ENCODE measurements around the gene CDNF.
"Not testable (repeated sequence)": the region's sequence is repeated elsewhere in the genome, so short reads cannot be mapped to it uniquely, and the experiment has no call there.

CDNF gene

DNA sequence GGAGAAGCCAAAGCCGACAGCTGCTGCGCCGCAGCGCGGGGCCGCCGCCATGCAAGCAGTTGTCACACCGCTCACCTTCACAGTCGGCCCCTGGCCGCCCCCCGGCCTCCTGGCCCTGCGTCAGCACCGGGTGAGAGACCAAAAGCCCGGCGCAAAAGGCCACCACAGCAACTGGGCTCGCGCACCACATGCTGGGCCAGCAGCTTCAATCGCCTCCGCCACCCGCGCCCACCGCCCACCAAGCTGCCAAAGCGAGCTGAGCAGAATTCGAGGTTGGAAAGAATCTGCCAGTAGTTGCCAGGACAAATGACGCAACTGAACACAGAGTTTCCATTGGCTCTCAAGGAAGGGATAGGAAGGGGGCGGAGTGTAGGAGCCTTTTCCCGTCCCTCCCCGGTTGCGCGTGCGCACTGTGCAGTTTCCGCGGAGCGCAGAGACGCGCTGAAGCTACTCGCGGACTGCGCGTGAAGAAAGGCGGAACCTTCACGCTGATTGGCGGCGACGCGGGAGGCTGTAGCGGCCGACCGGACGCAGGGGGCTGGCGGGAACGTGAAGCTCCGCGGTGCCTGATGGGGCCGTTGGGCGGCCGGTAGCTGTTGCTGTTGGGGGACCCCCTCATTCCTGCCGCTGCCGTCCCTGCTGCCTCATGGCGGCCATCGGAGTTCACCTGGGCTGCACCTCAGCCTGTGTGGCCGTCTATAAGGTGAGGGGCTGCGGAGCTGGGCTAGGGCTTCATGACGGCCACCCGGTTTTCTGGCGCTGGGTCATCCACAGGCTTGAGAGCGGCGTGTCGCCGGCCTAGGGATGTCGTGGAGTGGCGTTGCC is at the start of gene CDNF, which contains the start of the genes HSPA14 and MSANTD7:
Gene CDNF, minus strand, starts transcription at position 281 of the 825 bp plus-strand sequence. Its CDS starts 91 bp downstream, at position 190.
Gene HSPA14, plus strand, starts transcription at position 550 of the 825 bp plus-strand sequence. Its CDS starts 97 bp downstream, at position 647.
Gene MSANTD7, plus strand, starts transcription at position 550 of the 825 bp plus-strand sequence. CDS start 3,979 bp downstream, outside the sequence.
- peak; percentile 99 for DNase-seq

DNA sequence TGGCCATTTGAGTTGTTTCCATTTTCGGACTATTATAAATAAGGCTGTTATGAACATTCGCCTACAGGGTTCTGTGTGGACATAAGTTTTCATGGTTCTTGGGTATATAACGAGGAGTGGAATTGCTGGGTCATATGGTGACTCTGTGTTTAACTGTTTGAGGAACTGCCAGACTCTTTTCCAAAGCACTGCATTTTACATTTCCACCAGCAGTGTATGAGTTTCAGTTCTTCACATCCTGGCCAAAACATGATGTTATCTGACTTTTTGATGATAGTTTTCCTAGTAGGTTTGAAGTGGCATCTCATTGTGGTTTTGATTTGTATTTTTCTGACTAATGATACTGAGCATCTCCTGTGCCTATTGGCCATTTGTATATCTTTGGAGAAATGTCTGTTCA is 46.2 kb upstream of the CDNF start:
- DNase-seq = no peak

DNA sequence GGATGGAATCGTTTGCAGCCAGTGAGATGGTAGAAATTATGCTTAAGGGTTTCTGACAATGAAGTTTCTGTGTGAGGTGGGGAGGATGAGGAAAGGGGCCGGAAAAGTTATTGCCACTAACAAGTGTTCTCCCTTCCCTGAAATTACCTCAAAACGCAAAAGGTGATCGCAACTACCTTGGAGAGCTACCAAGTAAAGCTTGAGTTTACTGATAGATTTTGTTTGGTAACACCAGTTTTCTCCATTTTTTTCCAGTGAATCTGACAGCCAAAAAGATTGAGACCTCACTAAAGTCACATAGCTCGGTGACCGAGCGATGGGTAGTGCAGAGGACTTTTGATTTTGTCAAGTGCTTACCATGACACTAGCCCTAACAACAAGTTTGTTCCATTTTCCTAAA is 42.4 kb upstream of the CDNF start:
- DNase-seq = no peak

DNA sequence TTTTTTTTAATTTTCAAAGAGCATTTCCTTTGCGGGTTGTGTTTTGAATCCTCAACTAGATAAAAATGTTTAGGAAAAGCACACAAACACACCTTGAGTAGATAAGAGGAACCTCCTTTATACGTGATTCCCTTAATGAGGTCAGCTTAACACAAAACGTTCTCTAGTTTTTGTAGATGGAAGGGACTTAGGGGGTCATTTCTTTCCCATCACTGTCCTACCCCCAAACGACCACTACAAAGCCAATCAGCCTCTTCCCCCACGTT is 42.0 kb upstream of the CDNF start:
- no peak for DNase-seq

DNA sequence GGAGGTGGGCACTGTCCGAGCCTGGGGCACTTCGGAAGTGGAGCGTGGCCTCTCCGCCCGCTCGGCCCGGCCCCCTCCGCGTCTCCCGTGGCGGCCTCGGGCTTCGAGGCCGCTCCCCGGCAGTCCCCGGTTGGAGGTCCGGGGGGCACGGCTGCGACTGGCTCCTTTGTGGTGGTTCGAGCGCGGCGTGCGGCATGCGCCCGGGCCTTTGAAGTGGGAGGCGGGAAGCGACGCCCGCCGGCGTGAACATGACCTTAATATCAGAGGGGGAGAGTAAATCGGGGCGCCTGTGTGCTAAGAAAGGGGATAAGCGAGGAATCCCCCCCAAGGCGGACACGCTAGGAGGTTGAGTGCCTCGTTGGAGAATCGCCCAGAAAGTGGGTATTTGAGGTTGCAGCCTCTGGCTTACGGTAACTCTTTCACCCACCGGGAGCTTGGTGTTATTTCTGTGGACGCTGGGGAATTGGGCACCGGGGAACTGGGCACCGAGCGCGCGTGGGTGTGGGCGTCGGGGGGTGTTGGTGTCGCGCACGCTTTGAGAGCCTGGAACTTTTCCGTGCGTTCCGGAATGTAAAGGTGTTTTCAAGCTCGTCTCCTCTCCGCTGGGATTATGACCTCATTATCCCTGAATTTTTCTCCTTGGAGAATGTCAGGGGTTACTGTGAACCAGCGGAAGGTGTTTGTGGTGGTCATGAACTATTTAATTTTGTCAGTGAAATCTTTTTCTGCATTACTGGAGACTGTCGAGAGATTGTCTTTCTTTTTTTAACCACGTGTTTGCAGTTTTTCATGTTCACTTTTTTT is 41.5 kb upstream of the CDNF start:
- peak; percentile 25 for DNase-seq

DNA sequence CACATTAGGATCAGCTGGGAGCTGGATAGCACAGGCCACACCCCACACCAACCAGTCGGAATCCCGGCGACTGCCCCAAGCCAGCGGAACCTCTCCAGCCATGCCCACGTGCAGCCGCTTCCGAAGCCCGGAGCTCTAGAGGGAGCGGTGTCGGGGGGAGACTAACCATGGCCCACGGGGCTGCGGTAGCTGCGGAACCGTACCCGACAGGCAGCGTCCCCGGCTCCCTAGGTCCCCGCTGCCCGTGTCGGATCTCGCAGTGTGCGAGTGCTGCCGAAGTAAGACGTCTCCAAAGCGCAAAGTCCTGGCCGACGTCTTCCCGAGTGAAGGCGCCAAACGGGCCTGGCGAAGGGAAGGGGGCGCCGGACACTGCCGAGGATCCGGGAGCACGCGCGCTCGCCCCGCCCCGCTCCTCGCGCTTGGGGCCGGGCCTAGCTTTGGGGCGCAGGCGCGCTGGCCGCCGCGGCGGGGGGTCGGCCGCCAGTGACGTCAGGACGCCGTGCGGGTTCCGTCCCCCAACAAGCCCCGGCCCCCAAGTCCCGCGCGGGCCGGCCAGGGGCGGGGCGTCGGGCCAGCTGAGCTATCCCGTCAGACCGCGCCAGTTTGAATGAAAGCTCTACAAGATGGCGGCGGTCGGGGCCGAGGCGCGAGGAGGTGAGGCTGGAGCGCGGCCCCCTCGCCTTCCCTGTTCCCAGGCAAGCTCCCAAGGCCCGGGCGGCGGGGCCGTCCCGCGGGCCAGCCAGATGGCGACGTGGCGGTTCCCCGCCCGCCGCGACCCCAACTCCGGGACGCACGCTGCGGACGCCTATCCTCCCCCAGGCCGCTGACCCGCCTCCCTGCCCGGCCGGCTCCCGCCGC is 40.7 kb upstream of the CDNF start, which contains the start of gene SUV39H2:
Gene SUV39H2, plus strand, starts transcription at position 601 of the 858 bp plus-strand sequence. Its CDS starts 23 bp downstream, at position 624.
- DNase-seq = peak; percentile 91

DNA sequence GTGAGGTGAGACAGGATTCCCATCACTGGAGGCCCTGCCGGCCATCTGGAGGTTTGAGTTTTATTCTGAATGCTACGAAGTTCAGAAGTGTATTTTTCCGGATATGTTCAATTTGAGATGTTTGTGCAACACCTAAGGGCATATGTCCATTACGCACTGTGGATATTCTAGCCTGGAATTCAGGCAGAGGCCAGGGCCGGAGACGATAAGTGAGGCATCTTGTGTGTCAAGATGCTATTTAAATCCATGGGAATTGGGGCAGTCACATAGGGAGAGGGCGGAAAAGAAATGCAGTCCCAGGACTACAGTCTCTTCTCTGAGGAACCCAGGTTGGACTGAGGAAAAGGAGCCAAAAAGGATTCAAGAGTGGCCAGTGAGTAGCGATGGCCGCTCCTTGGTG is 38.9 kb upstream of the CDNF start:
- DNase-seq = no peak

DNA sequence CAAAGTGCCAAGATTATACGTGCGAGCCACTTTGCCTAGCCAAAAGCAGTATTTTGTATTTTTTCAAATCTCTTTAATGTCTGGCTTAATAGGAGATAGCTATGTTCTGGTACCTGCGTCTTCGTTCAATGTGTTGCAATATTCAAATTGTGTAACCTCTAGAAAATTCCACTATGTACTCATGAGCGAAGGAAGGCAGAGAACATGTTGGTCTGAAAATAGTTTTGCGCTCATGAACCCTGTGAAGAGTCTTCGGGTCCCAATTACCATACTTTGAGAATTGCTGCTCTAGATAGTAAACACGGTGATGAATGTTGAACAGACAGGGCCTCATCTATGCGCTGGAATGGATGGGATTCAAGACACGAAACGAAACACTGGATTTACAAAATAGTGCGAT is 38.1 kb upstream of the CDNF start:
- no peak for DNase-seq

DNA sequence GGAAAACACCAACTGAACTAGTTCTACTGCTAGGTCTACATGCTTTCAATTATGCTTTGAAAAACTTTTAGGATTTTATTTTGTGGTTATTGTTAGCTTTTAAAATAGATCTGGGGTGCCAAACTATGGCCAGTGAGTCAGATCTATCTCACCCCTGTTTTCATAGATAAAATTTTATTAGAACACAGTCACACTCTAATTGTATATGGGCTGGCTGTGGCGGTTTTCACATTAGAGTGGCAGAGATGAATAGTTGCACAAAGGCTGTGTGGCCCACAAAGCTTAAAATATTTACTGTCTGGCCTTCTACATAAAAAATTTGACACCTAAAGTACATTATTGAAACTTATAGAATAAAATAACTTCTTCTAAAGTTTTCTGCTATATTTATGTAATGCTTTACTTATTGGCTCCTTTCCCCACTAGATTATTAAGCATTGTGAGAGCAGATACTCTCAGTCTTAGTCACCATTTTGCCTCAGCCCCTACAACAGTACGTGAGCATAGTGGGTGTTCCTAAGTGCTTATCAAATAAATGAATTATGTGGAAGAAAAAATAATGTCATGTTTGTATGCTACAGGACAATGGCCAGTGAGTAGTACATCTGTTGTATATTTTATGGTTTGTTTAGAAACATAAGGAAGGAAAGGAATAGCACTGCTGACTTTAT is 35.4 kb upstream of the CDNF start:
- no peak for DNase-seq

DNA sequence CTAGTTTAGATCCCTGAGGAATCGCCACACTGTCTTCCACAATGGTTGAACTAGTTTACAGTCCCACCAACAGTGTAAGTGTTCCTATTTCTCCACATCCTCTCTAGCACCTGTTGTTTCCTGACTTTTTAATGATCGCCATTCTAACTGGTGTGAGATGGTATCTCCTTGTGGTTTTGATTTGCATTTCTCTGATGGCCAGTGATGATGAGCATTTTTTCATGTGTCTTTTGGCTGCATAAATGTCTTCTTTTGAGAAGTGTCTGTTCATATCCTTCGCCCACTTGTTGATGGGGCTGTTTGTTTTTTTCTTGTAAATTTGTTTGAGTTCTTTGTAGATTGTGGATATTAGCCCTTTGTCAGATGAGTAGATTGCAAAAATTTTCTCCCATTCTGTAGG is 27.0 kb upstream of the CDNF start:
- DNase-seq = not testable (repeated sequence)

DNA sequence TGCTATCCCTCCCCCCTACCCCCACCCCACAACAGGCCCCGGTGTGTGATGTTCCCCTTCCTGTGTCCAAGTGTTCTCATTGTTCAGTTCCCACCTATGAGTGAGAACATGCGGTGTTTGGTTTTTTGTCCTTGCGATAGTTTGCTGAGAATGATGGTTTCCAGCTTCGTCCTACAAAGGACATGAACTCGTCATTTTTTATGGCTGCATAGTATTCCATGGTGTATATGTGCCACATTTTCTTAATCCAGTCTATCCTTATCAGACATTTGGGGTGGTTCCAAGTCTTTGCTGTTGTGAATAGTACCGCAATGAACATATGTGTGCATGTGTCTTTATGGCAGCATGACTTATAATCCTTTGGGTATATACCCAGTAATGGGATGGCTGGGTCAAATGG is 26.6 kb upstream of the CDNF start:
- DNase-seq = not testable (repeated sequence)

DNA sequence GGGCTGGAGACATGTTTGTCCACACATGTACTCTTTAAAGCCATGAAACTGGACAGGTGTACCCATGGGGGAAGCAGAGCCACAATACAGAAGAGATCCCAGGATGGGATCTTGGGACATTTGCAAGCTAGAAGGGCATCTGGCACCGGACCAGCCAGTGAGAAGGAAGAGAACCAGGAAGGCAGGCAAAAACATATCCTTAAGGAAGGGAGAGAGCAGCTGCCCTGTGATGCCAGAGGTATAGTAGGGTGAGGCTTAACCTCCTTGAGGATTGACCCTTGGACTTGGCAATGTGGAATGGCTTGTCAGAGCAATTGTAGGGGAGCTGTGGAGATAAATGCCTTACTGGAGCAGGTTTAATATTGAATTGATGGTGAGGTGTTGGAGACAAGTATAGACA is 23.0 kb upstream of the CDNF start:
- no peak for DNase-seq

DNA sequence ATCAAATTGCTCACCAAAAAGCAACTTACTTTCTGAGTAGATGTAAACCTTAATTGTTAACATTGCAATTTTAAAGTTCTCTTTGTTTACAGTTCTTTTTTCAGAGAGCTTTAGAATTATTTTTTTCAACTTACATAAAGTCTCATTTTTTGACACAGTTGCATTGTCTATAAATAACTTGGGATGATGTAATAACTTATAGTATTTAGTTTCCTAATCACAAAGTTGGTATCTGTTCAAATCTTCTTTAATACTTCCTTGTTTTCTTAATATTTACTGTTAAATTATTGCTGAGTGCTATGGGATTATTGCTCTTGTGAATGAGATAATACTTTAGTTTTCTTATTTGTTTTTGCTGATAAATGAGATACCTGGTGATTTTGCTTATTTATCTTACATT is 21.9 kb upstream of the CDNF start:
- no peak for DNase-seq

DNA sequence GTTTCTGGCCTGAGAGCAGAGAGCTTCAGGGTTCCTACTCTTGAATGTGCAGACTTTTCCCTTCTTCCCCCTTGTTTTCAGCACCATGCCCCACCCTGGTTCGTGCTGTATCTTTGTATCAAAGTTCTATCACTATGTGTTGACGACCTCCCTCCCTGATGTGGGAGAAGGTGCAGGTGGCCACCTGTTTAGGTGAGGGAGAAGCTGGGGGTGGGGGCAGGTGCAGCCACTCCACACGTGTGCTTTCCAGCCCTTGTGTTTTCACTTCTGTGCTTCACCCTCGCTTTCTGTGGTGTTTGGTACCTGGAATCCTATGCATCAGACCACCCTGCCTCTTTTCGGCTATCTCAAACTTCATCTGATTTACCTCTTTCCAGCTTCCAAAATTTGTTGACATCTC is 21.2 kb upstream of the CDNF start:
- no peak for DNase-seq

DNA sequence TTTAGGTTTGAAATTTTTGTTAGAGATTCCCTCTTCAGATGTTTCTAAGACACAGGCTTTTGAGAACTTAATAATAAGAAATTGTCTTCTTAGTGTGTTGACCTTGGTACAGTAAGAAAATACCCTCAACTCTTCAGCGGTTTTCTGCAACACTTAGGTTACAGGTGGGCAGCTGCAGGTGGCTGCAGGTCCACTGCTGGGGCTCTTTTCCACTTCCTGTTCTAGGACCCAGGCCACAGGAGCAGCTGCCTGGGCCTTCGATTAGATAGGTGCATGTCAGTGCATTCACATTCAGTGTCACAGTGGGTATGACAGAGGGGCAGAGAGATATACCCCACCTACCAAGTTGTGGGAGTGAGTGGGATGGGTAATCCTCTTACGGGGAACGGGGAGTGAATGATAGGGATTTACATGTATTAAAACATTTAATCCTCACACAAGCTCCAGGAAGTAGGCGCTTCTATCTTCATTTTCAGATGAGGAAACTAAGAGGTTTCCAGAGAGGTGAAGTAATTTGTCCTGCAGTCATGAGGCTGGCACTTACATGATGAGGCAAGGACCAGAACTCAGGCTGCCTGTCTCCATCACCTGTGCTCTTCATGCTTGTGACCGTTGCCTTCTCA is 20.6 kb upstream of the CDNF start:
- DNase-seq = no peak

DNA sequence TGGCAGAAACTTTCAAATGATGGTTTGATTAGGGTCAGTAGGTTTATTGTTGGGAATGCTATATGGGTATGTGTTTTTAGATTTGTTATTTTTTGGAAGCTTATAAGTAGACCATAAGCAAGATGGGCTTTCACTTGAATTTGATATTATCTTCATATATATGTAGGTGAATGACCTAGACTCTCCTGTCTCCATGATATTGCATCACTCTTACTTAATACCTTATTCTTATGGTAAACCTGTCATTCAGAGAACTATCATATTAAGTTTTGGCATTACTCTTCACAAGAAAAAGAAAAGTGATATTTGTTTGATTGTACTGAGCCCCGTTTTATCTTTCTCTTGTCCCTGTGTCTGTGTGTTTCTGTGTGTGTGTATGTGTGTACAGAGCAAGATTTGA is 17.6 kb upstream of the CDNF start:
- DNase-seq = no peak

DNA sequence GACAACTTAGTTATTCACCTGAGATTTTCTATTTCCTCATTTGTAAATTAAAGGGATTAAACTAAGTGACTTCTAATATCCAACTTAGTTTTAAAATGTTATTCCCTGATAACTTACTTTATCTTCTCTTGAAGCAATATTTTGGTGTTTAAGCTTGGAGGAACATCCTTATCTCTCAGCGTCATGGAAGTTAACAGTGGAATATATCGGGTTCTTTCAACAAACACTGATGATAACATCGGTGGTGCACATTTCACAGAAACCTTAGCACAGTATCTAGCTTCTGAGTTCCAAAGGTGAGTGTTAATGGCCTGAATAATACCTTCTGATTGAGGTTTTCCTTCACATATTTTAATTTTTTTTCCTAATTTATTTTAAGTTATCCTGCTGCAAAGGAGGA is 14.4 kb upstream of the CDNF start:
- DNase-seq = no peak

DNA sequence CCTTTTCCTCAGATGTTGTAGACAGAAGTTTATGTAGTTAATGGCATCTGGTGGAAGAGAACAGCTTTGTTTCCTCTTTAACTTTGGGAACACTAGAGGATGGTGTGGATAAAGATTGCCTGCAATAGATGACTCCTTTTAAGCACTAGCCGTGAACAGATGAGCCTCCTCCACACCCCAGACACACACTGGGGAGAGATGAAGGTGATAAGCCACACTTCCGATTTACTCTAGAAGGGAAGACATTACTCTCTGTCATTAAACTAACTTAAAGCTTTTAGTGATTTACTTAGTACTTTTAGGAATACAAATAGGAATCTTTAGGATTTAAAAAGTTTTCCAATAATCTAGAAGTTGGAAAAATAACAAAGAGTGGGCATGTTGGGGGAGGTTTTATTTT is 7.1 kb upstream of the CDNF start:
- DNase-seq = no peak

DNA sequence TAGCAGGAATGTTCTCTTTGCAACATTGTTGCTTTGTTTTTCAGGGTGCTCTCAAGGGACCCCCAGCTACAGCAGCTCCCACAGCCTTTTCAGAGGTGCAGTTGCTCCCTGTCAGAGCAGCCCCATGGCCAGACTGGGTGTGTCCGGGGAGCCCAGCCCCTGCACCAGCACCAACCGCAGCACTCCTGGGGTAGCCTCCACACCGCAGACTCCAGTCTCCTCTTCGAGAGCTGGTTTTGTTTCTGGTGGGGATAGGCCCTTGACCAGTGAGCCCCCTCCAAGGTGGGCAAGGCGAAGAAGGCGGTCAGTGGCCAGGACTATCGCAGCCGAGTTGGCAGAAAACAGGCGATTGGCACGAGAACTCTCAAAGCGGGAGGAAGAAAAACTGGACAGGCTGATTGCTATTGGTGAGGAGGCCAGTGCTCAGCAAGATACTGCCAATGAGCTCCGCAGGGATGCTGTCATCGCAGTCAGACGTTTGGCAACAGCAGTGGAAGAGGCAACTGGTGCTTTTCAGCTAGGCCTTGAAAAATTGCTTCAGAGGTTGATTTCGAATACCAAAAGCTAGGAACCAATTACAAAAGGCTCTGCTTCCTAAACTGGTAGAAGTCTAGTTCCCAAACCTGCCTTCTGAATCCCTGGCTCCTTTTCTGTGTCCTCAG is 5.6 kb upstream of the CDNF start:
- DNase-seq = no peak

DNA sequence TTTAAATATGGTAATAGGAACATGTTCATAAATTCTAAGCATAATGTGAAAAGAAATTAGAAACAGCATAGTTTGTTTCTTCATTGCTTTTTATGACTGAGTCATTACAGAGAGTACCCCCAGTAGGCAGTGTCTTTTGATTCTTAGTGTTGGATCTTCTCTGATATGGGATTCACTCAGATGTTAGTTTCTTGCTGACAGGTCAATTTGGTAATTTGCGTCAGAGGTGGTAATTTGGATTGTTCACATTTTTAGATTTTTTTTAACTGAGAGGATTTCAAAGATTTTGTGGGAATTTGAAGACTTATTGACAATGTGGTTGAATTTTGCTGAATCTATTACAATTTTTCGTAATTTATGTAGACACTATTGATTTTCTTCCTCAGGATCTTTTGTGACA is 2.3 kb upstream of the CDNF start:
- DNase-seq = no peak

DNA sequence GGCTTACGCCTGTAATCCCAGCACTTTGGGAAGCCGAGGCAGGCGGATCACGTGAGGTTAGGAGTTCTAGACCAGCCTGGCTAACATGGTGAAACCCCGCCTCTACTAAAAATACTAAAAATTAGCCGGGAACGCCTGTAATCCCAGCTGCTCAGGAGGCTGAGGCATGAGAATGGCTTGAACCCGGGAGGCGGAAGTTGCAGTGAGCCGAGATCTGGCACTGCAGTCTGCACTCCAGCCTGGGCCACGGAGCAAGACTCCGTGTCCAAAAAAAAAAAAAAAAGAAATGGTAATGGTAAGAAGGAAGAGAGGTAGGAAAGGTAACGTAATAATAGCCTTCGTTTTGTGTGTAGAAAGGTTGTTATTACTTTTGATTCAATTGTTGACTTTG is 1.5 kb upstream of the CDNF start:
- no peak for DNase-seq

Data from activated gamma-delta T cell treated with Interleukin-2 at 50 U/mL for 16 hours (primary cell).